Superior temporal gyrus (tissue), 1 donor: ENCODE data around the gene IGFN1.
"Not testable (repeated sequence)": the region's sequence is repeated elsewhere in the genome, so short reads cannot be mapped to it uniquely, and the experiment has no call there.

Source experiments
- DNase-seq: peaks from one replicate; pipeline ENCODE4 v3.0.0-alpha.2; 2016; ENCODE audit errors: extremely low spot score

Gene IGFN1

DNA sequence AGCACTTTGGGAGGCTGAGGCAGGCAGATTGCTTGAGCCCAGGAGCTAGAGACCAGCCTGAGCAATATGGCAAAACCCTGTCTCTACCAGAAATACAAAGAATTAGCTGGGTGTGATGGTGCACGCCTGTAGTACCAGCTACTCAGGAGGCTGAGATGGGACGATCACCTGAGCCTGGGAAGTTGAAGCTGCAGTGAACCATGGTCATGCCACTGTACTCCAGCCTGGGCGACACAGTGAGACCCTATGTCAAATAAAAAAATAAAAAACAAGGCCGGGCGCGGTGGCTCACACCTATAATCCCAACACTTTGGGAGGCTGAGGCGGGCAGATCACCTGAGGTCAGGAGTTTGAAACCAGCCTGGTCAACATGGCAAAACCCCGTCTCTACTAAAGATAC lies 27.6 kb upstream of the IGFN1 start:
- DNase-seq, result not testable (repeated sequence)

GRCh38 chr1:201163707-201164106 lies 26.9 kb upstream of the IGFN1 start:
- DNase-seq, result no peak

- no peak for DNase-seq
Observed at GRCh38 chr1:201164645-201165044, 26.0 kb upstream of the IGFN1 start.

GRCh38 chr1:201167041-201167991 lies 23.3 kb upstream of the IGFN1 start:
- DNase-seq, result no peak

- no peak for DNase-seq
Observed at GRCh38 chr1:201169203-201169602, 21.4 kb upstream of the IGFN1 start.

DNA sequence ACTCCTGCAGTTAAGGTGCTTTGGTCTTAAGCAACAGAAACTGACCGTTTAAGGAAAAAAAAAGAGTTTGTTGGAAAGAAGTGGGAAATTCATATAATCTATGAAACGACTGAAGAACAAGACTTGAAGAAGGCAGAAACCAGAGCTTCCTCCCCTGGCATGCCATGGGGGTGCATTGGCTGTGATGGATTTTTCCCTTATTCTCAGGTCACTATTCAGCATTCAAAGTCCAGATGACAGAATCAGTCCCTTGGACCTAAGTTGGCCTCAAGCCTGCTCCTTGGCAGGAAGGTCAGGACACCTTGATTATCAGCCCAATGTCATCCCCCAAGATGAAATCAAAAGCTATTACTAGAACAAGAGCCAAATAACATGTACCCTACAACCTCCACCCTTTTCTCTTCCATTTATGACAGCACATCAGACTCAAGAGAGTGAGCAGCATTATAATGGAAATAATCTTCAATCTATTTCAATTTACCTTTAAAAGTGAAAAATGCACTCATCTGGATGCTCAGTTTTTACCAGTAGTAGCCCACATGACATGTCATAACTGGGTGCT lies 20.6 kb upstream of the IGFN1 start:
- DNase-seq, result peak; percentile 32

- peak; percentile 86 for DNase-seq
Observed at GRCh38 chr1:201170533-201171062, 20.0 kb upstream of the IGFN1 start.

- peak; percentile 61 for DNase-seq
Observed at GRCh38 chr1:201171063-201172036, 19.3 kb upstream of the IGFN1 start.

DNA sequence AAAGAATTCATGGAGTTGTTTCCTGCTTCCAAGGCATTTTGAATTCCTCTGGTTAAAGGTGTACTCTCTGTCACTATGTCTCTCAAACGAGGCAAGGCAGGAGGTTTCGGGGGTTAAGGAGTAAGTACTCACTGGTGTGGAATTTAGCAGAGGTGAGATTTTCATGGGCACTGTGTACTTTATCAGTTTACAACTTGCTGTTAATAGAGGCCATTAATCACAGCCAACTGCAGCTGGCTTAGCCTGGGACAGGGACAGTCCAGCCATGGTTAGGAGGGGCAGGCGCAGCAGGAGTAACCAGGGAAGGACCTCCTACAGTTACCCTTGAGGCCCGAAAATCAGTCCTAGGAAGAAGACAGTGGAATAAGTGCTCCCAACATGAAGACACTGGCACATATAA lies 18.3 kb upstream of the IGFN1 start:
- no peak for DNase-seq

GRCh38 chr1:201172999-201173610 lies 17.5 kb upstream of the IGFN1 start:
- no peak for DNase-seq

DNA sequence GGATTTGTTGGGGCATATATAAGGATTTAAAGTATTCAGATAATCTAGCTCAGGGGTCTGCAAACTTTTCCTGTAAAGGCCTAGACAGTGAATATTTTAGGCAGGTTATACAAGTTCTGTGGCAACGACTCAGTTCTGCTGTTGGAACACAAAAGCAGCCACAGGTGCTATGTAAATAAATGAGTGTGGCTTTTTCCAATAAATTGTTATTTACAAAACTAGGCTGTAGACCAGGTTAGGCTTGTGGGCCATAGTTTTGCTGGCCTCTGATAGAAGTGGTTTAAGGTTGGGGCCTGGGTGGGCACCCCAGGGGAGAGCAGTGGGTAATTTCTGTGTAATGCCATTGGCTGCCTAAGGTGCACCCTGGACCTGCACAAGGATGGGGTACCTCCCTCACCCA lies 16.9 kb upstream of the IGFN1 start:
- DNase-seq, result no peak

- no peak for DNase-seq
Observed at GRCh38 chr1:201175820-201176500, 14.7 kb upstream of the IGFN1 start.

DNA sequence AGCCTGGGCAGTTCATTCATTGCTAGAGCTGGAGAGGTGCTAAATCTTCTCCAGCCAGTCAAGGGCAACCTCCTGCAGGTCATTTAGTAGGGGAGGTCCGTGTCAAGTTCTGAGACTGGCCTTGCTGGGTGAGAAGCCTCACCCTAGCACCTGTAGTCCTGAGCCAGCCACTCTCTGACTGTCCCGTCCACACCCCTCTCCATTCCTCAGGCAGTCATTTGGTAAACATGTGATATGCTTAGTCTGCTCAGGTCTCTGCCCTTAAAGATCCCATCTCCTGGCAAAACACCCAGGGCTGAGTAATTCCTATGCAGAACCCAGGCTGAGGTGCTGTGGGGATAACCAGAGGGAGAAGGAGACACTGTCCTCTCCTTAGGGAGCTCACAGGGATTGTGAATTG lies 13.7 kb upstream of the IGFN1 start:
- DNase-seq, result no peak

DNA sequence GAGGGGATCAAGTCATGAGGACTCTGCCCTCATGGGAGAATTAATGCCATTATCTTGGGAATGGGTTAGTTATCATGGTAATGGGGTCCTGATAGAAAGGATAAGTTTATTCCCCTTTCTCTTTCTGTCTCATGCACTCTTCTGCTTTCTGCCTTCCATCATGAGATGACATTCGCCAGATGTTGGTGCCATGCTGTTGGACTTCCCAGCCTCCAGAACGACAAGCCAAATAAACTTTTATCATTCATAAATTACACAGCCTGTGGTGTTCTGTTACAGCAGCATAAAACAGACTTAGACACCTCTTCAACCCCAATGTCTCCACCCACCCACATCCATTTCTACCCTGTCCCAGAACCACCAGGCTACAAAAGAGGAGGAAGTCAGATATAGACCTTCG lies 11.9 kb upstream of the IGFN1 start:
- DNase-seq, result no peak

GRCh38 chr1:201180141-201180540 lies 10.5 kb upstream of the IGFN1 start:
- DNase-seq, result no peak

- no peak for DNase-seq
Observed at GRCh38 chr1:201180901-201181300, 9.7 kb upstream of the IGFN1 start.

DNA sequence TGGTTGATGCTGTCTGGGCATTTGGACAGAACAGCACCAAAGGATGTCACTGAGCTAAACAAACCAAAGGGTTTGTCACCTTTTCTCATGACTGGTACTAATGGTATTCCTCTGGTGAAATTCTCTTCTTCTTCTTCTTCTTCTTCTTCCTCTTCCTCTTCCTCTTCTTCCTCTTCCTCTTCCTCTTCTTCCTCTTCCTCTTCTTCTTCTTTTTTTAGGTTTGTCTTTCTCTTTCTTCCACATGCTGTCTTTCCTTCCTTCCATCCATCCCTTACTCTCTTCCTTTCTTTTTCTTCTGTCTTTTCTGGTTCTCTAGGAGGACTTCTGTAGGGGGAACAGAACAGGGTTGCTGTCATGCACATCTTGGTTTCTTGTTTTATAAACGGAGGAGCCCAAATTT lies 9.3 kb upstream of the IGFN1 start:
- no peak for DNase-seq

DNA sequence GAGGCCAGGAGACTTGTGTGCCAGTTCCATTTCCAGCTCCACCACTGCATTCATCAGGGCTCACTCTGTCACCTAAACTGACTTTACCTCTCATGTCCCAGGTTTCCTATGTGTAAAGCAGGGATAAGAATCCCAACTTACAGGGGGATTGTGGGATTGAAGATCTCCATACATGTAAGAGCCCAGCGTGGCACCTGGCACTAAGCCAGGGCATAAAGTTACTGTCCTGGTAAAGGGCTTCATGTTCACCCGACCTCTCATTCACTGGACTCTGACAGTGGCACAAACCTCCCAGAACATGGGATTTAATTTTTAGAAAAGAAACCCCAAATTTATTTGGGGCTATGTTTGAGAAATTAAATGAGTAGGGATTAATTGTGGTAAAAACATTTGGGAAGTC lies 8.9 kb upstream of the IGFN1 start:
- DNase-seq, result no peak

DNA sequence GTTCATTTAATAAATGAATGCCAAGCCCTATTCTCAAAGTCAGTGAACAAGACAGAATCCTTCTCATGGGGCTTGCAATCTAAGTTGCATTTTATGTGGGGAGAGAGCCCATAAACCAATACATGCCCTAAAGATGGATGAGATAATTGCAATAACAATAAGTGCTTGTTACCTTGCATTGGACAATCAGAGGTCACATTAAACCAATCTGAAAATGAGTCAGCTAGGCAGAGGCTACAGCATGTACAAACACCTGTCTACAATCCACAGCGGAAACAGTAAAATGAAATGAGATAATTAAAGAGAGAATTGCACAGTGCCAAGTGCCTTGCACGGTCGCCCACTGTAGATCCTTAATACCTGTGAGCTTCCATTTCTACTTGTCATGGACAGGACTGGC lies 7.4 kb upstream of the IGFN1 start:
- no peak for DNase-seq

DNA sequence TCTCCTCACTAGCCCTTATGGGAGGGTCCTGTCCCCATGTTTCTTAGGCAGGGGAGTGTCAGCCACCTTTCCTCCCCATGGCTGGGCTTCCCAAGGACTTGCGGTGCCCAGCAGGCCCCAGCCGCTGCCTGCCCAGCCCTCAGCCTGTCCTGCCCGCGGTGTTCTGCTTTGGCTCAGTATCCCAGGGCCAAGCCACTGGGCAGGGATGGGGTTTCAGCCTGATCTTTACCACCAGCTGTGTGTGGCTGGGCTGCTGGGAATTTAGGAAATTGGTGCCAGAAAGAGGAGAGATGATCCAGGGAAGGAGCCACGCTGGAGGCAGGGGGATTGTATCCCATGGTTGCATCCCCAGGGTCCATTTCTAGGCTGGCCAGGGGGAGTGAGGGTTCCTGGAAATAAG lies 6.9 kb upstream of the IGFN1 start:
- no peak for DNase-seq
